ENCODE data around the gene IQGAP2. TPM values are rescaled to one million over a fixed set of nuclear protein-coding genes. Genes with fewer than 3 reads are reported as not detected.

The IQGAP2 gene, protein sequence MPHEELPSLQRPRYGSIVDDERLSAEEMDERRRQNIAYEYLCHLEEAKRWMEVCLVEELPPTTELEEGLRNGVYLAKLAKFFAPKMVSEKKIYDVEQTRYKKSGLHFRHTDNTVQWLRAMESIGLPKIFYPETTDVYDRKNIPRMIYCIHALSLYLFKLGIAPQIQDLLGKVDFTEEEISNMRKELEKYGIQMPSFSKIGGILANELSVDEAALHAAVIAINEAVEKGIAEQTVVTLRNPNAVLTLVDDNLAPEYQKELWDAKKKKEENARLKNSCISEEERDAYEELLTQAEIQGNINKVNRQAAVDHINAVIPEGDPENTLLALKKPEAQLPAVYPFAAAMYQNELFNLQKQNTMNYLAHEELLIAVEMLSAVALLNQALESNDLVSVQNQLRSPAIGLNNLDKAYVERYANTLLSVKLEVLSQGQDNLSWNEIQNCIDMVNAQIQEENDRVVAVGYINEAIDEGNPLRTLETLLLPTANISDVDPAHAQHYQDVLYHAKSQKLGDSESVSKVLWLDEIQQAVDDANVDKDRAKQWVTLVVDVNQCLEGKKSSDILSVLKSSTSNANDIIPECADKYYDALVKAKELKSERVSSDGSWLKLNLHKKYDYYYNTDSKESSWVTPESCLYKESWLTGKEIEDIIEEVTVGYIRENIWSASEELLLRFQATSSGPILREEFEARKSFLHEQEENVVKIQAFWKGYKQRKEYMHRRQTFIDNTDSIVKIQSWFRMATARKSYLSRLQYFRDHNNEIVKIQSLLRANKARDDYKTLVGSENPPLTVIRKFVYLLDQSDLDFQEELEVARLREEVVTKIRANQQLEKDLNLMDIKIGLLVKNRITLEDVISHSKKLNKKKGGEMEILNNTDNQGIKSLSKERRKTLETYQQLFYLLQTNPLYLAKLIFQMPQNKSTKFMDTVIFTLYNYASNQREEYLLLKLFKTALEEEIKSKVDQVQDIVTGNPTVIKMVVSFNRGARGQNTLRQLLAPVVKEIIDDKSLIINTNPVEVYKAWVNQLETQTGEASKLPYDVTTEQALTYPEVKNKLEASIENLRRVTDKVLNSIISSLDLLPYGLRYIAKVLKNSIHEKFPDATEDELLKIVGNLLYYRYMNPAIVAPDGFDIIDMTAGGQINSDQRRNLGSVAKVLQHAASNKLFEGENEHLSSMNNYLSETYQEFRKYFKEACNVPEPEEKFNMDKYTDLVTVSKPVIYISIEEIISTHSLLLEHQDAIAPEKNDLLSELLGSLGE (N-terminal part only)
- total RNA-seq, result 100 to 1,000 TPM in 5 of 6 experiments, 10 to 100 TPM in 1; 96.4 to 152 (median 123) TPM
- long read RNA-seq, partial matches to known transcripts, result 9 of 11 reads
- long read RNA-seq, other reads (novel, unspliced or antisense), result 2 of 11 reads

- ATAC-seq (peak; percentile 70 to 82 (median 74)), DNase-seq (peak; percentile 89 to 91 (median 89))
- no peaks in the 10 kb centered on the region for H3K27me3 ChIP-seq
- intact Hi-C loops (cut with DNase I), result loop anchor here (10.0 kb wide), 1 partner anchor 142 kb away; no protein-coding TSS in a partner anchor
- TF ChIP-seq POLR2A (IDR thresholded peaks at IDR 0.05), result peak; percentile 73
- TF ChIP-seq, protein P1, sequence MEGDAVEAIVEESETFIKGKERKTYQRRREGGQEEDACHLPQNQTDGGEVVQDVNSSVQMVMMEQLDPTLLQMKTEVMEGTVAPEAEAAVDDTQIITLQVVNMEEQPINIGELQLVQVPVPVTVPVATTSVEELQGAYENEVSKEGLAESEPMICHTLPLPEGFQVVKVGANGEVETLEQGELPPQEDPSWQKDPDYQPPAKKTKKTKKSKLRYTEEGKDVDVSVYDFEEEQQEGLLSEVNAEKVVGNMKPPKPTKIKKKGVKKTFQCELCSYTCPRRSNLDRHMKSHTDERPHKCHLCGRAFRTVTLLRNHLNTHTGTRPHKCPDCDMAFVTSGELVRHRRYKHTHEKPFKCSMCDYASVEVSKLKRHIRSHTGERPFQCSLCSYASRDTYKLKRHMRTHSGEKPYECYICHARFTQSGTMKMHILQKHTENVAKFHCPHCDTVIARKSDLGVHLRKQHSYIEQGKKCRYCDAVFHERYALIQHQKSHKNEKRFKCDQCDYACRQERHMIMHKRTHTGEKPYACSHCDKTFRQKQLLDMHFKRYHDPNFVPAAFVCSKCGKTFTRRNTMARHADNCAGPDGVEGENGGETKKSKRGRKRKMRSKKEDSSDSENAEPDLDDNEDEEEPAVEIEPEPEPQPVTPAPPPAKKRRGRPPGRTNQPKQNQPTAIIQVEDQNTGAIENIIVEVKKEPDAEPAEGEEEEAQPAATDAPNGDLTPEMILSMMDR (IDR thresholded peaks at IDR 0.05), result peak; percentile 81 to 94 (median 84)
- no peaks in the 10 kb centered on the region for H3K36me3 ChIP-seq
- WGBS (ENCODE audit: insufficient coverage, low coverage, low lambda C conversion rate, missing lambda C conversion rate), result 0% methylated on average over 6 of the region's 92 CpGs
- H3K27ac ChIP-seq, result peak within 1 kb of the TSS; percentile 86 to 97 (median 96)
- peaks cover 0 to 42% (median 11%) of the 10 kb centered on the region in 4 donors for H3K4me1 ChIP-seq
- H3K9me3 ChIP-seq, result no peaks in the 10 kb centered on the region
- peak within 1 kb of the TSS; percentile 83 to 91 (median 89) for H3K4me3 ChIP-seq
Observed at GRCh38 chr5:76402886-76403765, at the start of gene IQGAP2. TSS of gene IQGAP2 (plus strand) at chr5:76403285. CDS start at chr5:76403546, 261 bp downstream.

- no peaks in the 10 kb centered on the region for H3K9me3 ChIP-seq
- no peak overlapping the region for H3K27ac ChIP-seq
- no peak for DNase-seq
- H3K4me3 ChIP-seq, result no peak overlapping the region
- no peak for ATAC-seq
- no peaks in the 10 kb centered on the region for H3K36me3 ChIP-seq
- no peaks in the 10 kb centered on the region for H3K27me3 ChIP-seq
- no peaks in the 10 kb centered on the region for H3K4me1 ChIP-seq
- intact Hi-C loops (cut with DNase I), result no loop called here
- TF ChIP-seq, protein P1 (IDR thresholded peaks at IDR 0.05), result no peak
- TF ChIP-seq POLR2A (IDR thresholded peaks at IDR 0.05), result no peak
- WGBS (ENCODE audit: insufficient coverage, low coverage, low lambda C conversion rate, missing lambda C conversion rate), result 80% methylated on average over 3 of the region's 5 CpGs
Observed at GRCh38 chr5:76356887-76357286, 46.2 kb upstream of the IQGAP2 start.

DNA sequence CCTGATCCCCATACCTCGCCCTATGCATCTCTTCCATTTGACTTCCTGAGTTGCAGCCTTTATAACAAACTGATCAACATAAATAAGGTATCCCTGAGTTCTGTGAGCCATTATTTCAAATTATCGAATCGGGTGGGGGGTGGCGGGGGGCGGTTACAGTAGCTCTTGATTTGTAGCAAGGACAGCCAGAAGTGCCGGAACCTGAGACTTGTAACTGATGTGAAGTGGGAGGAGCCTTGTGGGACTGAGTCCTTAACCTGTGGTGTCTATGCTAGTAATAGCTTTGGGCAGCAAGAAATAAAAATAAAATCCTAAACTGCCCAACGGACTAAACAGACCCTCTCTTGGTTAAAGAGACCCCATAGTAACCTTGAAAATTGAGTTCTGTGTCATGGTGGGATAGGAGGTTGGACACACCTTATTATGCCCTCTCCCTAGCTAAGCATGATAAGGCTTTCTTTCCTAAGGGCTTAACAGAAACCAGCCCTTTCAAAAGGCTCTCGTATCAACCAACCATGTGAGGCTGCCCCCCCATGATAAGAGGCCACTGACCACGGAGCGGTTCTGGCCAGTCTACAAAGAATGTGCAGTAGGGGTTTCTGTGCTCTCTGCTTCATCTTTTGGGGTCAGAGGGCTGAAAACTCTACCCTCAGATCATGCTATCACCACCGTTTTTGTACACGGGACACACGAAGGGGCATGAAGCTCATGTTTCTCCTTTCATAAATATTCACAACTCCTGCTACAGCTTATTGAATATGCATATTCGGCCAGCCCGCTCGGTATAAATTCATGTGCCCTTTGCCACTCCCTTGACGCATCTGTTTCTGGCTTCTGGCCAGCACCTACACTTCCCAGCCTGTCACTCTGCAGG, 39.5 kb upstream of the IQGAP2 start:
- no peaks in the 10 kb centered on the region for H3K27me3 ChIP-seq
- H3K27ac ChIP-seq, result no peak overlapping the region
- H3K9me3 ChIP-seq, result no peaks in the 10 kb centered on the region
- TF ChIP-seq, protein P1 (IDR thresholded peaks at IDR 0.05), result no peak
- TF ChIP-seq POLR2A (IDR thresholded peaks at IDR 0.05), result no peak
- no peaks in the 10 kb centered on the region for H3K36me3 ChIP-seq
- H3K4me3 ChIP-seq, result no peak overlapping the region
- intact Hi-C loops (cut with DNase I), result no loop called here
- peak; percentile 66 to 74 (median 67) for DNase-seq
- H3K4me1 ChIP-seq, result peaks cover 0 to 10% (median 4%) of the 10 kb centered on the region in 4 donors
- peak; percentile 77 to 90 (median 88) for ATAC-seq
- 52% methylated on average over 13 of the region's 17 CpGs for WGBS (ENCODE audit: insufficient coverage, low coverage, low lambda C conversion rate, missing lambda C conversion rate)

Measured in right lobe of liver (tissue), 6 donors.